ENCODE results near the gene PCDHGA11. TPM values are rescaled to one million over a fixed set of nuclear protein-coding genes. Genes with fewer than 3 reads are reported as not detected.

Gene PCDHGA11
- total RNA-seq, 3 donors from 2014 or later (not counting 1 experiment from before 2014, with no cell fraction given) = 0.40 to 1.2 (median 0.83) TPM

DNA sequence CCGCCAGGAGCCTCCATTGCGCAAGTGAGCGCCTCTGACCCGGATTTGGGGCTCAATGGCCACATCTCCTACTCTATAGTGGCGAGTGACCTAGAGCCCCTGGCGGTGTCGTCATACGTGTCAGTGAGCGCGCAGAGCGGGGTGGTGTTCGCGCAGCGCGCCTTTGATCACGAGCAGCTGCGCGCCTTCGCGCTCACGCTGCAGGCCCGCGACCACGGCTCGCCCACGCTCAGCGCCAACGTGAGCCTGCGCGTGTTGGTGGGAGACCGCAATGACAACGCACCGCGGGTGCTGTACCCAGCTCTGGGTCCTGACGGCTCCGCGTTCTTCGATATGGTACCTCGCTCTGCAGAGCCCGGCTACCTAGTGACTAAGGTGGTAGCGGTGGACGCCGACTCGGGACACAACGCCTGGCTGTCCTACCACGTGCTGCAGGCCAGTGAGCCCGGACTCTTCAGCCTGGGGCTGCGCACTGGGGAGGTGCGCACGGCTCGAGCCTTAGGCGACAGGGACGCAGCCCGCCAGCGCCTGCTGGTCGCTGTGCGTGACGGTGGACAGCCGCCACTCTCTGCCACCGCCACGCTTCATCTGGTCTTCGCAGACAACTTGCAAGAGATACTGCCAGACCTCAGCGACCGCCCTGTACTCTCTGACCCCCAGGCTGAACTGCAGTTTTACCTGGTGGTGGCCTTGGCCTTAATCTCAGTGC is 11.1 kb upstream of the PCDHGA11 start:
- H3K27ac Mint-ChIP-seq = peak overlapping the region; percentile 70 to 82
- peaks cover 31% of the 10 kb centered on the region for H3K36me3 Mint-ChIP-seq
- H3K9me3 Mint-ChIP-seq = peaks cover 2 to 7% of the 10 kb centered on the region in 2 donors
- ATAC-seq (no peak), DNase-seq (no peak)
- no peak overlapping the region for H3K4me3 Mint-ChIP-seq
- peaks cover 20% of the 10 kb centered on the region for H3K4me1 ChIP-seq (ENCODE audit: control insufficient read depth, insufficient read depth, low read length)
- H3K4me1 Mint-ChIP-seq = peaks cover 34 to 49% of the 10 kb centered on the region in 2 donors
- no peak overlapping the region for H3K4me3 ChIP-seq (ENCODE audit: low read length)
- peaks cover 62% of the 10 kb centered on the region for H3K27me3 ChIP-seq (ENCODE audit: control insufficient read depth, insufficient read depth, low read length)
- no peak overlapping the region for H3K27ac ChIP-seq (ENCODE audit: low read length)
- peaks cover 47 to 52% of the 10 kb centered on the region in 2 donors for H3K27me3 Mint-ChIP-seq (ENCODE audit: low read depth in 2 of 2)
- TF ChIP-seq, protein P1, sequence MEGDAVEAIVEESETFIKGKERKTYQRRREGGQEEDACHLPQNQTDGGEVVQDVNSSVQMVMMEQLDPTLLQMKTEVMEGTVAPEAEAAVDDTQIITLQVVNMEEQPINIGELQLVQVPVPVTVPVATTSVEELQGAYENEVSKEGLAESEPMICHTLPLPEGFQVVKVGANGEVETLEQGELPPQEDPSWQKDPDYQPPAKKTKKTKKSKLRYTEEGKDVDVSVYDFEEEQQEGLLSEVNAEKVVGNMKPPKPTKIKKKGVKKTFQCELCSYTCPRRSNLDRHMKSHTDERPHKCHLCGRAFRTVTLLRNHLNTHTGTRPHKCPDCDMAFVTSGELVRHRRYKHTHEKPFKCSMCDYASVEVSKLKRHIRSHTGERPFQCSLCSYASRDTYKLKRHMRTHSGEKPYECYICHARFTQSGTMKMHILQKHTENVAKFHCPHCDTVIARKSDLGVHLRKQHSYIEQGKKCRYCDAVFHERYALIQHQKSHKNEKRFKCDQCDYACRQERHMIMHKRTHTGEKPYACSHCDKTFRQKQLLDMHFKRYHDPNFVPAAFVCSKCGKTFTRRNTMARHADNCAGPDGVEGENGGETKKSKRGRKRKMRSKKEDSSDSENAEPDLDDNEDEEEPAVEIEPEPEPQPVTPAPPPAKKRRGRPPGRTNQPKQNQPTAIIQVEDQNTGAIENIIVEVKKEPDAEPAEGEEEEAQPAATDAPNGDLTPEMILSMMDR (IDR thresholded peaks at IDR 0.05) = no peak
- no peaks in the 10 kb centered on the region for H3K36me3 ChIP-seq (ENCODE audit: control insufficient read depth, insufficient read depth, low read length)
- WGBS (ENCODE audit: insufficient coverage) = 39% methylated on average over 64 of the region's 64 CpGs
- H3K9me3 ChIP-seq (ENCODE audit: control insufficient read depth, insufficient read depth, low read length) = peaks cover 24% of the 10 kb centered on the region
- intact Hi-C loops (cut with micrococcal nuclease) = loop anchor here (5.0 kb wide), 1 partner anchor 103 kb away; no protein-coding TSS in a partner anchor

DNA sequence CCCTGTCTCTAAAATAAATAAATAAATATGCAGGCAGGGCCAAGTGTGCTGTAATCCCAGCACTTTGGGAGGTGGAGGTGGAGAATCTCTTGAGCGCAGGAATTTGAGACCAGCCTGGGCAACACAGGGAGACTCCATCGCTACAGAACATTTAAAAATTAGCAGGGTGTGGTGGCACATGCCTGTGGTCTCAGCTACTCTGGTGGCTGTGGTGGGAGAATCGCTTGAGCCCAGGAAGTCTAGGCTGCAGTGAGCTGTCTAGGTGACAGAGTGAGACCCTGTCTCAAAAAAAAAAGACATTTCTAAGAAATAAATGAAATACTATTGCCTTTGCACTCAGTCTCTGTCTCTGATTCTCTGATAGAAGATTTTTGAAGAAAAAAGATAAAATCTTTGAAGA is 9.3 kb upstream of the PCDHGA11 start:
- H3K9me3 Mint-ChIP-seq = peaks cover 2 to 7% of the 10 kb centered on the region in 2 donors
- Histone ChIP-seq H3K27ac (ENCODE audit: low read length) (peak overlapping the region; percentile 22), H3K4me3 (ENCODE audit: low read length) (no peak overlapping the region), H3K27me3 (ENCODE audit: control insufficient read depth, insufficient read depth, low read length) (peaks cover 65% of the 10 kb centered on the region), H3K9me3 (ENCODE audit: control insufficient read depth, insufficient read depth, low read length) (peaks cover 21% of the 10 kb centered on the region), H3K4me1 (ENCODE audit: control insufficient read depth, insufficient read depth, low read length) (peaks cover 24% of the 10 kb centered on the region), H3K36me3 (ENCODE audit: control insufficient read depth, insufficient read depth, low read length) (no peaks in the 10 kb centered on the region)
- ATAC-seq = peak; percentile 46 to 67 (median 67)
- TF ChIP-seq, protein P1 (IDR thresholded peaks at IDR 0.05) = no peak
- 49% methylated on average over 3 of the region's 3 CpGs for WGBS (ENCODE audit: insufficient coverage)
- intact Hi-C loops (cut with micrococcal nuclease) = loop anchor here (5.0 kb wide), 1 partner anchor 101 kb away; no protein-coding TSS in a partner anchor
- peaks cover 50 to 59% of the 10 kb centered on the region in 2 donors for H3K27me3 Mint-ChIP-seq (ENCODE audit: low read depth in 2 of 2)
- no peak for DNase-seq
- H3K4me3 Mint-ChIP-seq = peak overlapping the region; percentile 67
- H3K27ac Mint-ChIP-seq = peak overlapping the region in 1 of 2 donors; percentile 82
- peaks cover 34 to 54% of the 10 kb centered on the region in 2 donors for H3K4me1 Mint-ChIP-seq
- H3K36me3 Mint-ChIP-seq = peaks cover 31% of the 10 kb centered on the region

DNA sequence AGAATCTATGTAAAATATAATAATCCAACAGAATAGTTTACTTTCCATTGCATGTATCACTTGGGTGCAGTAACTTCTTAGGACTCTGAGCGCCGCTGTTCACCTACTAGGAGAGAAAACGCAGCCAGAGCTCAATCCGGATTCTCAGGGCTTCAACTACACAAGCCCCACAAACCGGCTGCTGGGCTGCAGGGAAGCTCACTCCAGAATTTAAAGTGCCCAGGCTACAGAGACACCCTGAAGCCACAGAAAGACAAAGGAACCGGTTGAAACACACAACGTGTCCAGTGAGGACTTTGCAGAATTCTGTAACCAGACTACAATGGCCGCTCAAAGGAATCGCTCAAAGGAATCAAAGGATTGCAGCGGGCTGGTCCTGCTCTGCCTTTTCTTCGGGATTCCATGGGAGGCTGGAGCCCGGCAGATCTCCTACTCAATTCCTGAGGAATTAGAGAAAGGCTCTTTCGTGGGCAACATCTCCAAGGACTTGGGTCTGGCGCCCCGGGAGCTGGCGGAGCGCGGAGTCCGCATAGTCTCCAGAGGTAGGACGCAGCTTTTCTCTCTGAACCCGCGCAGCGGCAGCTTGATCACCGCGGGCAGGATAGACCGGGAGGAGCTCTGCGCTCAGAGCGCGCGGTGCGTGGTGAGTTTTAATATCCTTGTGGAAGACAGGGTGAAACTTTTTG is 7.9 kb upstream of the PCDHGA11 start, which contains the start of gene PCDHGA10:
PCDHGA10 (plus strand) TSS at position 134 of the 686 bp plus-strand sequence; CDS start at position 323, 189 bp downstream.
- Histone ChIP-seq H3K4me3 (ENCODE audit: low read length) (peak within 1 kb of the TSS; percentile 22), H3K27ac (ENCODE audit: low read length) (peak within 1 kb of the TSS; percentile 22), H3K9me3 (ENCODE audit: control insufficient read depth, insufficient read depth, low read length) (peaks cover 21% of the 10 kb centered on the region), H3K36me3 (ENCODE audit: control insufficient read depth, insufficient read depth, low read length) (no peaks in the 10 kb centered on the region), H3K27me3 (ENCODE audit: control insufficient read depth, insufficient read depth, low read length) (peaks cover 68% of the 10 kb centered on the region), H3K4me1 (ENCODE audit: control insufficient read depth, insufficient read depth, low read length) (peaks cover 27% of the 10 kb centered on the region)
- H3K4me1 Mint-ChIP-seq = peaks cover 35 to 54% of the 10 kb centered on the region in 2 donors
- intact Hi-C loops (cut with micrococcal nuclease) = loop anchor here (2.0 to 5.0 kb wide), 2 partner anchors 99 to 152 kb away; no protein-coding TSS in a partner anchor
- WGBS (ENCODE audit: insufficient coverage) = 20% methylated on average over 31 of the region's 31 CpGs
- H3K27ac Mint-ChIP-seq = peak within 1 kb of the TSS; percentile 61 to 82
- H3K36me3 Mint-ChIP-seq = peaks cover 36% of the 10 kb centered on the region
- DNase-seq (peak in 1 of 2 donors; percentile 73), ATAC-seq (peak; percentile 63 to 67 (median 65))
- H3K9me3 Mint-ChIP-seq = peaks cover 2 to 9% of the 10 kb centered on the region in 2 donors
- H3K27me3 Mint-ChIP-seq (ENCODE audit: low read depth in 2 of 2) = peaks cover 52 to 60% of the 10 kb centered on the region in 2 donors
- TF ChIP-seq, protein P1 (IDR thresholded peaks at IDR 0.05) = peak; percentile 63
- peak within 1 kb of the TSS; percentile 93 for H3K4me3 Mint-ChIP-seq

All from natural killer cell (primary cell).